ENCODE data around the gene PPP1R14C. TPM values are rescaled to one million over a fixed set of nuclear protein-coding genes. Genes with fewer than 3 reads are reported as not detected.
"Not testable (repeated sequence)": the region's sequence is repeated elsewhere in the genome, so short reads cannot be mapped to it uniquely, and the experiment has no call there.

Gene PPP1R14C
- total RNA-seq, 2 donors from 2014 or later = not detected

- peaks cover 18% of the 10 kb centered on the region for H3K27me3 Mint-ChIP-seq
- H3K4me3 Mint-ChIP-seq = peak overlapping the region; percentile 39
- H3K9me3 Mint-ChIP-seq = no peaks in the 10 kb centered on the region
- H3K27ac Mint-ChIP-seq = peak overlapping the region; percentile 61
- H3K36me3 Mint-ChIP-seq (ENCODE audit: low read depth) = no peaks in the 10 kb centered on the region
- peaks cover 12% of the 10 kb centered on the region for H3K4me1 Mint-ChIP-seq
- peak; percentile 99 for ATAC-seq (replicated peaks)
Measured at GRCh38 chr6:150169609-150170008, 26.8 kb downstream of the PPP1R14C start.

- Mint-ChIP-seq H3K27me3 (peaks cover 17% of the 10 kb centered on the region), H3K4me1 (peaks cover 12% of the 10 kb centered on the region), H3K36me3 (ENCODE audit: low read depth) (no peaks in the 10 kb centered on the region), H3K4me3 (no peak overlapping the region), H3K9me3 (no peaks in the 10 kb centered on the region), H3K27ac (no peak overlapping the region)
- no peak for ATAC-seq (replicated peaks)
Measured at GRCh38 chr6:150172929-150173328, 30.1 kb downstream of the PPP1R14C start.

GRCh38 chr6:150175586-150176151 is 32.8 kb downstream of the PPP1R14C start:
- H3K4me1 Mint-ChIP-seq = no peaks in the 10 kb centered on the region
- no peaks in the 10 kb centered on the region for H3K36me3 Mint-ChIP-seq (ENCODE audit: low read depth)
- H3K9me3 Mint-ChIP-seq = no peaks in the 10 kb centered on the region
- ATAC-seq (replicated peaks) = no peak
- H3K27ac Mint-ChIP-seq = no peak overlapping the region
- no peak overlapping the region for H3K4me3 Mint-ChIP-seq
- H3K27me3 Mint-ChIP-seq = peaks cover 14% of the 10 kb centered on the region

GRCh38 chr6:150176152-150176551 is 33.3 kb downstream of the PPP1R14C start:
- peaks cover 14% of the 10 kb centered on the region for H3K27me3 Mint-ChIP-seq
- ATAC-seq (replicated peaks) = no peak
- no peak overlapping the region for H3K4me3 Mint-ChIP-seq
- no peak overlapping the region for H3K27ac Mint-ChIP-seq
- no peaks in the 10 kb centered on the region for H3K9me3 Mint-ChIP-seq
- no peaks in the 10 kb centered on the region for H3K4me1 Mint-ChIP-seq
- no peaks in the 10 kb centered on the region for H3K36me3 Mint-ChIP-seq (ENCODE audit: low read depth)

GRCh38 chr6:150176659-150177058 is 33.8 kb downstream of the PPP1R14C start:
- Mint-ChIP-seq H3K4me3 (no peak overlapping the region), H3K36me3 (ENCODE audit: low read depth) (no peaks in the 10 kb centered on the region), H3K27ac (no peak overlapping the region), H3K9me3 (no peaks in the 10 kb centered on the region), H3K27me3 (peaks cover 14% of the 10 kb centered on the region), H3K4me1 (no peaks in the 10 kb centered on the region)
- ATAC-seq (replicated peaks) = no peak

GRCh38 chr6:150177259-150177951 is 34.6 kb downstream of the PPP1R14C start:
- no peak overlapping the region for H3K4me3 Mint-ChIP-seq
- no peak for ATAC-seq (replicated peaks)
- H3K9me3 Mint-ChIP-seq = no peaks in the 10 kb centered on the region
- no peaks in the 10 kb centered on the region for H3K4me1 Mint-ChIP-seq
- H3K27ac Mint-ChIP-seq = no peak overlapping the region
- H3K36me3 Mint-ChIP-seq (ENCODE audit: low read depth) = no peaks in the 10 kb centered on the region
- peaks cover 8% of the 10 kb centered on the region for H3K27me3 Mint-ChIP-seq

GRCh38 chr6:150177952-150178520 is 35.2 kb downstream of the PPP1R14C start:
- Mint-ChIP-seq H3K9me3 (no peaks in the 10 kb centered on the region), H3K27ac (no peak overlapping the region), H3K4me3 (no peak overlapping the region), H3K4me1 (no peaks in the 10 kb centered on the region), H3K27me3 (peaks cover 6% of the 10 kb centered on the region), H3K36me3 (ENCODE audit: low read depth) (no peaks in the 10 kb centered on the region)
- no peak for ATAC-seq (replicated peaks)

- ATAC-seq (replicated peaks) = no peak
- Mint-ChIP-seq H3K4me1 (no peaks in the 10 kb centered on the region), H3K27me3 (no peaks in the 10 kb centered on the region), H3K36me3 (ENCODE audit: low read depth) (no peaks in the 10 kb centered on the region), H3K4me3 (no peak overlapping the region), H3K9me3 (no peaks in the 10 kb centered on the region), H3K27ac (no peak overlapping the region)
Measured at GRCh38 chr6:150179030-150179429, 36.2 kb downstream of the PPP1R14C start.

- not testable (repeated sequence) for H3K4me1 Mint-ChIP-seq; H3K27ac Mint-ChIP-seq; H3K4me3 Mint-ChIP-seq; H3K27me3 Mint-ChIP-seq; ATAC-seq (replicated peaks); H3K9me3 Mint-ChIP-seq; H3K36me3 Mint-ChIP-seq (ENCODE audit: low read depth)
Measured at GRCh38 chr6:150179907-150180424, 37.1 kb downstream of the PPP1R14C start.

GRCh38 chr6:150180517-150180916 is 37.7 kb downstream of the PPP1R14C start:
- peaks cover 5% of the 10 kb centered on the region for H3K27me3 Mint-ChIP-seq

GRCh38 chr6:150182460-150183078 is 39.7 kb downstream of the PPP1R14C start:
- H3K4me3 Mint-ChIP-seq = no peak overlapping the region
- H3K4me1 Mint-ChIP-seq = no peaks in the 10 kb centered on the region
- H3K36me3 Mint-ChIP-seq (ENCODE audit: low read depth) = no peaks in the 10 kb centered on the region
- no peaks in the 10 kb centered on the region for H3K9me3 Mint-ChIP-seq
- ATAC-seq (replicated peaks) = no peak
- peaks cover 5% of the 10 kb centered on the region for H3K27me3 Mint-ChIP-seq
- H3K27ac Mint-ChIP-seq = no peak overlapping the region

More at GRCh38 chr6:150180517-150180916, 37.7 kb downstream of the PPP1R14C start:
- H3K9me3 Mint-ChIP-seq = no peaks in the 10 kb centered on the region
- H3K36me3 Mint-ChIP-seq (ENCODE audit: low read depth) = no peaks in the 10 kb centered on the region
- no peak overlapping the region for H3K27ac Mint-ChIP-seq
- no peak for ATAC-seq (replicated peaks)
- no peaks in the 10 kb centered on the region for H3K4me1 Mint-ChIP-seq
- H3K4me3 Mint-ChIP-seq = no peak overlapping the region

- Mint-ChIP-seq H3K27ac (no peak overlapping the region), H3K9me3 (no peaks in the 10 kb centered on the region), H3K4me1 (no peaks in the 10 kb centered on the region), H3K4me3 (no peak overlapping the region), H3K27me3 (peaks cover 6% of the 10 kb centered on the region), H3K36me3 (ENCODE audit: low read depth) (no peaks in the 10 kb centered on the region)
- ATAC-seq (replicated peaks) = peak; percentile 21
Measured at GRCh38 chr6:150183105-150183504, 40.3 kb downstream of the PPP1R14C start.

GRCh38 chr6:150183966-150184365 is 41.1 kb downstream of the PPP1R14C start:
- Mint-ChIP-seq H3K9me3 (no peaks in the 10 kb centered on the region), H3K4me3 (no peak overlapping the region), H3K4me1 (no peaks in the 10 kb centered on the region), H3K36me3 (ENCODE audit: low read depth) (no peaks in the 10 kb centered on the region), H3K27ac (no peak overlapping the region), H3K27me3 (peaks cover 8% of the 10 kb centered on the region)
- ATAC-seq (replicated peaks) = no peak

- no peaks in the 10 kb centered on the region for H3K4me1 Mint-ChIP-seq
- no peak overlapping the region for H3K27ac Mint-ChIP-seq
- H3K27me3 Mint-ChIP-seq = peaks cover 10% of the 10 kb centered on the region
- no peak overlapping the region for H3K4me3 Mint-ChIP-seq
- H3K9me3 Mint-ChIP-seq = no peaks in the 10 kb centered on the region
- no peak for ATAC-seq (replicated peaks)
- H3K36me3 Mint-ChIP-seq (ENCODE audit: low read depth) = no peaks in the 10 kb centered on the region
Measured at GRCh38 chr6:150184850-150185731, 42.2 kb downstream of the PPP1R14C start.

All from activated T-helper 17 cell treated with anti-CD3 and anti-CD28 coated beads, Interleukin-2, amount 50 U/mL, for 72 hours (primary cell).